Measurements from ENCODE around the gene USP49. TPM values are rescaled to one million over a fixed set of nuclear protein-coding genes. Genes with fewer than 3 reads are reported as not detected.

USP49 gene
- total RNA-seq, 2 experiments from 2014 or later = 1.3 TPM

DNA sequence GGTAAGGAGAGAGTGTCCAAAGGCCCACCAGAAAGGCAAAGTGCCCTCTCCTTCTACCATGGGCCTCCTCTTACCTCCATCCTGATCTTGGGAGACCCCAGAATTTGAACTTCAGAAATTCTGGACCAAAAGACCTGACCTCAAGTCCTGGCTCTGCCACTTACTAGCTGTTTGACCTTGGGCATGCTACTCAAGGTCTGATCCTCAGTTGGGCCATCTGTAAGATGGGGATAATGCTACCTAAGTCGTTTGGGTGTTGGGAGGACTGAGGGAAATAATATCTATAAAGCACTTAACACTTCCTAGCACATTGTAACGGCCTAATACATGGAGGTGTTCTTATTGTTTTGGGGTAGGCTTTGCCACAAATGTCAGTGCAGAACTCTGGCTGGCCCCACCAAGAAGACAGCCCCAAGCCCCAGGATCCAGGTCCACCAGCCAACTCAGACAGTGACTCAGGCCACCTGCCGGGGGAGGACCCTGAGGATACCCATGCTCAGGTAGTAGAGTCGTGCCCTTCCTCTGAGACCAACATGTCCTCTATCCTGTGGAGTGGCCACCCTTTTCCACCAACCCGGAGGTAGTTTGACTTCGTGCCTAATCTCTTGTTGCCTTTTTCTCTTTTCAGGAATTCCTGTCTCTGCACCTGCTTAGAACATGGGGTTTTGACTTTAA is 111.9 kb downstream of the USP49 start:
- intact Hi-C loops (cut with DNase I, micrococcal nuclease) = loop anchor here (10.0 kb wide), 2 partner anchors 782 to 1112 kb away; partner anchors contain the start of gene UBR2 (in 1 of the 2)
- DNase-seq (no peak), ATAC-seq (ENCODE audit: poor library complexity) (no peak)
- POLR2A ChIA-PET = interaction anchor here (0.6 kb wide), 1 partner anchor 264 kb away, joined by 3 read pairs; no protein-coding TSS in a partner anchor
- Histone ChIP-seq H3K36me3 (ENCODE audit: insufficient read depth, low read length) (no peaks in the 10 kb centered on the region), H3K9me3 (ENCODE audit: control insufficient read depth in 1 of 2, insufficient read depth in 1 of 2, low read length in 2 of 2) (peaks cover 0 to 3% of the 10 kb centered on the region in 2 experiments), H3K27me3 (ENCODE audit: control insufficient read depth in 1 of 2, insufficient read depth in 2 of 2, low read length in 2 of 2) (peaks cover 7 to 8% of the 10 kb centered on the region in 2 experiments), H3K27ac (ENCODE audit: low read depth in 1 of 2, low read length in 2 of 2) (no peak overlapping the region), H3K4me3 (ENCODE audit: low read length) (no peak overlapping the region), H3K4me1 (ENCODE audit: insufficient read depth, low read length) (peaks cover 39% of the 10 kb centered on the region)
- Mint-ChIP-seq H3K9me3 (no peaks in the 10 kb centered on the region), H3K27me3 (peaks cover 11% of the 10 kb centered on the region), H3K4me1 (ENCODE audit: low read depth) (peaks cover 33% of the 10 kb centered on the region), H3K4me3 (peak overlapping the region; percentile 48), H3K36me3 (ENCODE audit: low read depth) (peaks cover 12% of the 10 kb centered on the region), H3K27ac (no peak overlapping the region)
- TF ChIP-seq, protein P1, sequence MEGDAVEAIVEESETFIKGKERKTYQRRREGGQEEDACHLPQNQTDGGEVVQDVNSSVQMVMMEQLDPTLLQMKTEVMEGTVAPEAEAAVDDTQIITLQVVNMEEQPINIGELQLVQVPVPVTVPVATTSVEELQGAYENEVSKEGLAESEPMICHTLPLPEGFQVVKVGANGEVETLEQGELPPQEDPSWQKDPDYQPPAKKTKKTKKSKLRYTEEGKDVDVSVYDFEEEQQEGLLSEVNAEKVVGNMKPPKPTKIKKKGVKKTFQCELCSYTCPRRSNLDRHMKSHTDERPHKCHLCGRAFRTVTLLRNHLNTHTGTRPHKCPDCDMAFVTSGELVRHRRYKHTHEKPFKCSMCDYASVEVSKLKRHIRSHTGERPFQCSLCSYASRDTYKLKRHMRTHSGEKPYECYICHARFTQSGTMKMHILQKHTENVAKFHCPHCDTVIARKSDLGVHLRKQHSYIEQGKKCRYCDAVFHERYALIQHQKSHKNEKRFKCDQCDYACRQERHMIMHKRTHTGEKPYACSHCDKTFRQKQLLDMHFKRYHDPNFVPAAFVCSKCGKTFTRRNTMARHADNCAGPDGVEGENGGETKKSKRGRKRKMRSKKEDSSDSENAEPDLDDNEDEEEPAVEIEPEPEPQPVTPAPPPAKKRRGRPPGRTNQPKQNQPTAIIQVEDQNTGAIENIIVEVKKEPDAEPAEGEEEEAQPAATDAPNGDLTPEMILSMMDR (IDR thresholded peaks at IDR 0.05) = no peak
- CTCF ChIA-PET = interaction anchor here (2.5 kb wide), 1 partner anchor 261 kb away, joined by 5 read pairs; no protein-coding TSS in a partner anchor

DNA sequence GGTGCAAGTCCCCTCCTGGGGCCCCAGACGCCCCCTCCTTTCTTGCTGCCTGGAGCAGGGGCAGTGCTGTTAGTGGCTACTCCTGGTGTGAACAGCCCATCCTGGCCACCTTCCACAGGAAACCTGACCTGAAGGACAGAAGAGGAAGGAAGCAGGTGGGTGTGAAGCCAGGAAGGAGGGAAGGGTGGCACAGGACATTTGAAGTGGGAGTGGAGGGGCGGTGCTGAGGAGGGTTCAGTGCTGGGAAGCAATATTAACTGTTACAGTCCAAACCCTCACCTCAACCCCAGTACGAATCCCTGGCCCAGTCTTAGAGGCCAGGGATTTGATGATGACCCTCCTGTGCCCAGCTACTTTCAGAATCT is 113.8 kb downstream of the USP49 start:
- Mint-ChIP-seq H3K9me3 (no peaks in the 10 kb centered on the region), H3K27ac (no peak overlapping the region), H3K4me1 (ENCODE audit: low read depth) (peaks cover 25% of the 10 kb centered on the region), H3K36me3 (ENCODE audit: low read depth) (peaks cover 5% of the 10 kb centered on the region), H3K27me3 (peaks cover 11% of the 10 kb centered on the region), H3K4me3 (peak overlapping the region; percentile 82)
- DNase-seq = no peak
- H3K36me3 ChIP-seq (ENCODE audit: insufficient read depth, low read length) = peaks cover 10% of the 10 kb centered on the region
- POLR2A ChIA-PET = interaction anchor here (1.1 kb wide), 1 partner anchor 269 kb away, joined by 3 read pairs; the partner anchor contains the start of gene TAF8
- TF ChIP-seq, protein P1 (IDR thresholded peaks at IDR 0.05) = no peak
- intact Hi-C loops (cut with DNase I, micrococcal nuclease) = loop anchor here (2.0 to 10.0 kb wide), 3 partner anchors 385 to 1113 kb away; partner anchors contain the start of gene UBR2 (in 1 of the 2)
- peaks cover 33% of the 10 kb centered on the region for H3K4me1 ChIP-seq (ENCODE audit: insufficient read depth, low read length)
- H3K27me3 ChIP-seq (ENCODE audit: control insufficient read depth in 1 of 2, insufficient read depth in 2 of 2, low read length in 2 of 2) = peaks cover 7 to 8% of the 10 kb centered on the region in 2 experiments
- CTCF ChIA-PET = interaction anchor here (0.7 to 2.5 kb wide), 3 partner anchors 140 to 387 kb away, joined by 3 to 8 read pairs (median 5); partner anchors contain the start of genes BYSL and MED20
- no peak overlapping the region for H3K27ac ChIP-seq (ENCODE audit: low read depth in 1 of 2, low read length in 2 of 2)
- no peak overlapping the region for H3K4me3 ChIP-seq (ENCODE audit: low read length)
- peaks cover 0 to 3% of the 10 kb centered on the region in 2 experiments for H3K9me3 ChIP-seq (ENCODE audit: control insufficient read depth in 1 of 2, insufficient read depth in 1 of 2, low read length in 2 of 2)
- ATAC-seq (ENCODE audit: poor library complexity) = no peak

DNA sequence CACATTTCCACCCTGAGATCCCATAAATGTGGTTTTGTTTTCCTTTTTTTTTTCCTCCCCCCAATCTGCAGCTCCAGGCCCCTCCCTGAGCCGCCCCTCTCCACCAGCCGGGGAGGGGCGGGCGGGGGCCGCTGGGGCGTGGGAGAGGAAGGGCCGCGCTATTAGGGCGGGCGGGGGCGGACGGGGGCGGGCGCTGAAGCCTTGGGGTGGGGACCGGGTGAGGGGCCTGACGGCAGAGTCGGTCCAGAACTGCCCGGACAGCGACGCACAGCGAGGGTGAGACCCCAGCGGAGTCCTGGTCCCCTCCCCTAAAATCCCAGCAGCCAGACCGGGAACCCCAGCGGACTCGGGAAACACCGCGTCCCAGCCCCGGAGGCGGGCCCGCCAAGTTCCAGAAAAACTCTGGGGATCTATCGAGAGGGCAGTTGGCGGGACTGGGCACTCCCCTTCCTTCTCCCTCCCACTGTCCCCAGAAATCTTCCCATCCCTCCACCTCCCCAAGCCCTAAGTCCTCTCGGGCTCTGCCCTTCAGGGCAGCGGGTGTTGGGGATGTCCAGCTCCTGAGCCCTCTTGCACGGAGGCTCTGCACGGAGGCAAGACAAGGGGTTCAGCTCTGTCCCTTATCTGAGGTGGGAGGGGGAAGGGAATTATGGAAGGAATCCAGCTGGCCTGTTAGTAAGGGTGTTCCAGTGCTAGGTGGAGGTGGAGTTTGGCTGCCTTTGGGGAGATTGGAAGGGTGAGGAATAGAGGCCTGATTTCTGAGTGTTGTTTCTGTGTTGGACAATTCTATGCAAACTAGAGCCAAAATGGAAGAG is 114.4 kb downstream of the USP49 start, which contains the start of gene PRICKLE4:
PRICKLE4 (plus strand) TSS at position 232 of the 815 bp plus-strand sequence. CDS start 2,692 bp downstream, outside the sequence.
- TF ChIP-seq, protein P1 (IDR thresholded peaks at IDR 0.05) = no peak
- CTCF ChIA-PET = interaction anchor here (1.2 to 2.5 kb wide), 3 partner anchors 141 to 264 kb away, joined by 3 to 8 read pairs (median 5); partner anchors contain the start of genes BYSL and MED20
- no peak within 1 kb of the TSS for H3K27ac ChIP-seq (ENCODE audit: low read depth in 1 of 2, low read length in 2 of 2)
- Mint-ChIP-seq H3K27ac (peak within 1 kb of the TSS; percentile 68), H3K9me3 (no peaks in the 10 kb centered on the region), H3K36me3 (ENCODE audit: low read depth) (peaks cover 7% of the 10 kb centered on the region), H3K27me3 (peaks cover 11% of the 10 kb centered on the region), H3K4me3 (peak within 1 kb of the TSS; percentile 99), H3K4me1 (ENCODE audit: low read depth) (peaks cover 25% of the 10 kb centered on the region)
- peaks cover 7 to 8% of the 10 kb centered on the region in 2 experiments for H3K27me3 ChIP-seq (ENCODE audit: control insufficient read depth in 1 of 2, insufficient read depth in 2 of 2, low read length in 2 of 2)
- H3K36me3 ChIP-seq (ENCODE audit: insufficient read depth, low read length) = peaks cover 10% of the 10 kb centered on the region
- H3K4me3 ChIP-seq (ENCODE audit: low read length) = peak within 1 kb of the TSS; percentile 75
- intact Hi-C loops (cut with DNase I, micrococcal nuclease) = loop anchor here (1.0 to 10.0 kb wide), 7 partner anchors 264 to 1114 kb away; partner anchors contain the start of gene UBR2 (in 1 of the 2)
- POLR2A ChIA-PET = interaction anchor here (1.1 kb wide), 1 partner anchor 270 kb away, joined by 3 read pairs; the partner anchor contains the start of gene TAF8
- peaks cover 0 to 3% of the 10 kb centered on the region in 2 experiments for H3K9me3 ChIP-seq (ENCODE audit: control insufficient read depth in 1 of 2, insufficient read depth in 1 of 2, low read length in 2 of 2)
- peak in 1 of 14 experiments; percentile 37 for DNase-seq
- no peak for ATAC-seq (ENCODE audit: poor library complexity)
- H3K4me1 ChIP-seq (ENCODE audit: insufficient read depth, low read length) = peaks cover 28% of the 10 kb centered on the region

Data from CD4-positive, alpha-beta T cell (primary cell).